HEK293T (cell line): ENCODE data around the gene SAMD11.

ENCODE experiments used
- BHLHE40 ChIP-seq: fragments of 450-650 bp; IDR thresholded peaks from 2 replicates; pipeline ENCODE4 v1.6.1; 2016; ENCODE audit warnings: mild to moderate bottlenecking, moderate library complexity, borderline replicate concordance
- FOXA1 ChIP-seq: fragments of 450-650 bp; IDR thresholded peaks from 2 replicates; pipeline ENCODE4 v1.6.1; 2016; ENCODE audit warnings: mild to moderate bottlenecking
- FOXM1 ChIP-seq: fragments of 450-650 bp; IDR thresholded peaks from 2 replicates; pipeline ENCODE4 v1.6.1; 2017; ENCODE audit warnings: mild to moderate bottlenecking, borderline replicate concordance
- HDGF ChIP-seq: fragments of 450-650 bp; IDR thresholded peaks from 2 replicates; pipeline ENCODE4 v1.6.1; 2017; ENCODE audit warnings: antibody characterized with exemption, borderline replicate concordance
- L3MBTL2 ChIP-seq: fragments of 450-650 bp; conservative IDR thresholded peaks from 2 replicates; pipeline ENCODE4 v1.6.1; 2016; ENCODE audit warnings: mild to moderate bottlenecking
- SP1 ChIP-seq: fragments of 450-650 bp; IDR thresholded peaks from 2 replicates; pipeline ENCODE4 v1.6.1; 2017

DNA sequence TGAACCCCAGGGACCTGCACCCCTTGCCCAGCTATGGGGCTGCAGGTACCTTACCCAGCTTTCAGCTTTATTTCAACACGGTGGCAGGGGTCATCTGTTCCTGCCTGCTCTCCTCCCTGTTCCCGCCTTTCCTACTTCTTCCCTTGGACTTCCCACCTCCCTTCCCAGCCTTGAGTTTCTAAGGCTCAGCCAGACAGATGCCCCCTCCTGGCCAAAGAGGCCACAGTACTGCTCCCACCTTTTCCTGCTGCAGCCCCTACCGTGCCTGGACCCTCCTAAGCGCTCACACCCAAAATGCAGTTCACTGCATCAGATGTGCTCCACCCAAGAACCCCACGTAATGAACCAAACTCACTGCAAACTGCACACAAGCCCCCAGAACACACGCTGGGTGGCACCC, 27.6 kb downstream of the SAMD11 start:
- TF ChIP-seq BHLHE40 (no peak), FOXA1 (no peak), SP1 (no peak), HDGF (no peak), FOXM1 (no peak), L3MBTL2 (peak; percentile 35; the same call in 1 of the 2 replicates)
